Fibroblast of mammary gland (primary cell): ENCODE data around the gene TSPAN8.
"Not testable (repeated sequence)": the region's sequence is repeated elsewhere in the genome, so short reads cannot be mapped to it uniquely, and the experiment has no call there.

Experiments used
- DNase-seq: peaks from one replicate; pipeline ENCODE4 v3.0.0-alpha.2; 2010; ENCODE audit warnings: low read depth
- H3K4me3 ChIP-seq: 2 replicates; pipeline ENCODE4 v1.5.1; 2011; ENCODE audit warnings: low read depth, mild to moderate bottlenecking, low read length, moderate library complexity; ENCODE audit not compliant: control insufficient read depth
- TF ChIP-seq, protein P1 (sequence below): conservative IDR thresholded peaks from 2 replicates; pipeline ENCODE4 v1.5.1; 2011; ENCODE audit warnings: low read depth, low read length, inconsistent platforms; ENCODE audit not compliant: control insufficient read depth, insufficient read depth

The TSPAN8 gene

DNA sequence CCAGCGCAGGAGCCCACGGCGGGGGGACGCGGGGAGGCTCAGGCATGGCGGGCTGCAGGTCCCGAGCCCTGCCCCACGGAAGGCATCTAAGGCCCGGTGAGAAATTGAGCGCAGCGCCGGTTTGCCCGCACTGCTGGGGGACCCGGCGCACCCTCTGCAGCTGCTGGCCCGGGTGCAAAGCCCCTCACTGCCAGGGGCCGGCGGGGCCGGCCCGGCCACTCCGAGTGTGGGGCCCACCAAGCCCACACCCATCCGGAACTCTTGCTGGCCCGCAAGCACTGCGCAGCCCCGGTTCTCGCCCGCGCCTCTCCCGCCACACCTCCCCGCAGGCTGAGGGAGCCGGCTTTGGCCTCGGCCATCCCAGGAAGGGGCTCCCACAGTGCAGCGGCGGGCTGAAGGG is 8.5 kb upstream of the TSPAN8 start:
- H3K4me3 ChIP-seq: no peak overlapping the region
- DNase-seq: no peak
- TF ChIP-seq, protein P1, sequence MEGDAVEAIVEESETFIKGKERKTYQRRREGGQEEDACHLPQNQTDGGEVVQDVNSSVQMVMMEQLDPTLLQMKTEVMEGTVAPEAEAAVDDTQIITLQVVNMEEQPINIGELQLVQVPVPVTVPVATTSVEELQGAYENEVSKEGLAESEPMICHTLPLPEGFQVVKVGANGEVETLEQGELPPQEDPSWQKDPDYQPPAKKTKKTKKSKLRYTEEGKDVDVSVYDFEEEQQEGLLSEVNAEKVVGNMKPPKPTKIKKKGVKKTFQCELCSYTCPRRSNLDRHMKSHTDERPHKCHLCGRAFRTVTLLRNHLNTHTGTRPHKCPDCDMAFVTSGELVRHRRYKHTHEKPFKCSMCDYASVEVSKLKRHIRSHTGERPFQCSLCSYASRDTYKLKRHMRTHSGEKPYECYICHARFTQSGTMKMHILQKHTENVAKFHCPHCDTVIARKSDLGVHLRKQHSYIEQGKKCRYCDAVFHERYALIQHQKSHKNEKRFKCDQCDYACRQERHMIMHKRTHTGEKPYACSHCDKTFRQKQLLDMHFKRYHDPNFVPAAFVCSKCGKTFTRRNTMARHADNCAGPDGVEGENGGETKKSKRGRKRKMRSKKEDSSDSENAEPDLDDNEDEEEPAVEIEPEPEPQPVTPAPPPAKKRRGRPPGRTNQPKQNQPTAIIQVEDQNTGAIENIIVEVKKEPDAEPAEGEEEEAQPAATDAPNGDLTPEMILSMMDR: no peak

GRCh38 chr12:71165780-71166179 is 8.0 kb upstream of the TSPAN8 start:
- H3K4me3 ChIP-seq, DNase-seq: not testable (repeated sequence)

DNA sequence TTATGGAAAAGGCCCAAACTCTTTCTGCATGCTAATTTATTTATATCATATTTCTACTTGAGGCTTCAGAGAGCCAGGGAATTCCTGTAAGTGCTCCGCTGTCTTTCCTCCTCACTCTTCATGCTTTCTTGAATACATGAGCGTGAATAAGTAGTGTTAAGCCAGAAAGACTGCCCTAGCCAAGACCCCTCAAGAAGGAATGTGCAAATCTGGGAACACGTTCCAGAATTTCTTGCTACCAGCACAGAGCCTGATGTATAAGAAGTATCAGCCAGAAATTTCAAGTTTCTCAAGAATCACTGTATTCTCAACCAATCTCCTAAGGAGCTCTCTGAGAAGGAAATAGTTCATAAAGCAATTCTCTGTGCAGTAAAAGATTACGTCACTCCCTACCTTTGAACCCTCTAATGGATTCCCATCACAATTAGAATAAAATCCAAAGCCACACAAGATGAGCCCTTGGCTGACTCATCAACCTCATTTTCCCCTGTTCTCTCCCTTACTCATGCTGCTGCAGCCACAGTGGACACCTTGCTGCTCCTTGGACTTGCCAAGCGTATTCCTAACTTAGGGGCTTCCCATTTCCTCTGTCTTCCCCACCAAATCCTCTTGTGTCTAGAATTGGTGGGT is 6.9 kb upstream of the TSPAN8 start:
- DNase-seq: peak; percentile 58
- TF ChIP-seq, protein P1: no peak
- H3K4me3 ChIP-seq: no peak overlapping the region

GRCh38 chr12:71164166-71164565 is 6.4 kb upstream of the TSPAN8 start:
- no peak for DNase-seq
- no peak overlapping the region for H3K4me3 ChIP-seq
- TF ChIP-seq, protein P1: no peak

GRCh38 chr12:71162832-71163763 is 5.3 kb upstream of the TSPAN8 start:
- no peak overlapping the region for H3K4me3 ChIP-seq
- TF ChIP-seq, protein P1: no peak
- DNase-seq: no peak

DNA sequence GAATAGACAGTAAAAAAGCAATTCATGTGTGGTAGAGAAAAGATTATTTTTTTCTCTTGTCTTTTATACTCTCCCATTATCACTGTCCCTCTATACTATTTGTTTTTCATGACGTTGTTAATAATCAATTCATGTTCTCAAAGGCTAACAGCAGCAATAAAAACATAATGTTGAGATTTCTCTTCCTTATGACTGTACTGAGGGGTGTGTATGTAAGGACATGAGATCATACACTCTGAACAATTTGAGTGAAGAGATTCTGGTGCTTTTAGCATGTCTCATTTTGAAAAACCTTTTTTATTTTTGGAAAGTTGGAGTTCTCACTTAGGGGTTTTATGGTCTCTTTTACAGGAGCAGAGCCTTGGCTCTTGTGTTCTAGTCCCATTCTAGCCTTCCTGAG is 3.8 kb upstream of the TSPAN8 start:
- no peak for DNase-seq
- TF ChIP-seq, protein P1: no peak
- H3K4me3 ChIP-seq: no peak overlapping the region

GRCh38 chr12:71160585-71160984 is 2.8 kb upstream of the TSPAN8 start:
- no peak overlapping the region for H3K4me3 ChIP-seq
- TF ChIP-seq, protein P1: no peak
- peak; percentile 54 for DNase-seq
